KBM-7 (cell line): ENCODE results near the gene TTYH1.
A peak's percentile ranks its signal among the peaks of the same experiment; 100 is the strongest.

Experiments used
- DNase-seq: peaks from one replicate; pipeline ENCODE4 v3.0.0-alpha.2; 2015
- in situ Hi-C: fragments of 300-500 bp; cut with MboI; formaldehyde crosslinking; loops from 2 replicates; pipeline ENCODE4 v1.14.3; 2020; ENCODE audit warnings: low sequenced_read_pairs, low pct_unique_long_range_greater_than_20kb, mixed read lengths

The TTYH1 gene

DNA sequence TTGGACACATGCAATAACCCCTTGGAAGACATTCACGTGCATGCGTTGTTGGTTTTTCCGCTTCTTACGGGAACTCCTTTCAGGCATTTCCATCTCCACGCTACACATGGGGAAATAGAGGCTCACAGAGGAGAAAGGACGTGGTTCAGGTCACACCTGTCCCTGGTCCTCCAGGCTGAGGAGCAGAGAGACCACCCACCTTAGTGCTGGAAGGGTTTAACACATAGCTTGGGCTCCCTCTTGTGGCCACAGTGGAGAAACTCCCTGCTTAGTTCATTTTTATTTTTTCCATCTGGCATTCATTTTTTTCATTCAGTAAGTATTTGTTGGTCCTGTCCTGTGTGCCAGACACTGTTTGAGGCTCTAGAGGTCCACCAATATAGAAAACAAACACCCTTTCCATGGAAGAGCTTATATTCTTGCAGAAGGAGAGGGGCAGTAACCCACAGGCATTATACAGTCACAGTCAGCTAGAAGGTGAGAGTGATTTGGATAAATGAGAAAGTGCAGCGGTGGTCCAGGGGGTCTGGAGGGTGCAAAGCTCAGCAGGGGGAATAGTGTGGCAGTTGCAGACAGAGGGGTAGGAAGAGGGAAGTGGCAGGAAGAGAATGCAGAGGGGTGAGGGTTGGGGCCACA lies 24.2 kb upstream of the TTYH1 start:
- peak; percentile 84 for DNase-seq
- in situ Hi-C loops: no loop called here

DNA sequence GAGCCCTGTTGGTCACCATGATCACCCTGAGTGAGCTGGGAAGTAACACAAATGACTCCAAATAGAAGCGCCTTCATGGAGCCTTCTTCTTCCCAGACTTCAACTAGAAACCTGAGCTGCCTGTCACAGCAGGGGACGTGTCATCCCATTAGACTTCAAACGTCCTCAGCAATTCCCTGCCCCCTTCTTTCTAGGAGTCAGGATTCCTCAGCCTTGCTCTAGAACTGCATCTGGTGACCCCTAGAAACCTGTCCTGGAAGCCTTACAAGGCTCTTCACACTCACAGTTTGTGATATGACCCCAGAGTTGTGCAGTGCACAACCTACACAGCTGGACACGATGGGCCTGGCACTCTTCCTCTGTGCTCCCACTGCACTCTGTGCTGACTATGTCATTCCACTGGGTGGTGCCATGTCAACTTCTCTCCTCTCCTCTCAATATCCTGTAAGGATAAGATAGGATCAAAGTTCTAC lies 23.6 kb upstream of the TTYH1 start:
- DNase-seq: peak; percentile 40
- in situ Hi-C loops: no loop called here

DNA sequence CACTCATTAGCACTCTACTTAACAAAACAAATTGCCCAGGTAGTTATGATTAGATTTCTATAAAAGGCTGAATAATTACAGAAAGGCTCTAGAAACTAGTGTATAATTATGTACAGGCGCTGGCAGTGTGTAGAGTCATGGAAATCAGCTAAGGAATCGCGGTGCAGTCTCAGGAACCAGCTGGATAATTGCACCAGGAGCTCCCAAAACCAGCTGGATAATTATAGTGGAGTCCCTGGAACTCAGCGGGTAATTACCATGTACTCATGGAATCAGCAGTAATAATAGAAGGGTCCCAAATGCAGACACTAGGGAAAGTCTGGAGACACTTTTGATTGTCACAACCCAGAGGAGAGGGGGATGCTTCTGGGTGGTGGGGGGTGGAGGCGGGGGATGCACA lies 23.2 kb upstream of the TTYH1 start:
- DNase-seq: no peak
- in situ Hi-C loops: no loop called here

DNA sequence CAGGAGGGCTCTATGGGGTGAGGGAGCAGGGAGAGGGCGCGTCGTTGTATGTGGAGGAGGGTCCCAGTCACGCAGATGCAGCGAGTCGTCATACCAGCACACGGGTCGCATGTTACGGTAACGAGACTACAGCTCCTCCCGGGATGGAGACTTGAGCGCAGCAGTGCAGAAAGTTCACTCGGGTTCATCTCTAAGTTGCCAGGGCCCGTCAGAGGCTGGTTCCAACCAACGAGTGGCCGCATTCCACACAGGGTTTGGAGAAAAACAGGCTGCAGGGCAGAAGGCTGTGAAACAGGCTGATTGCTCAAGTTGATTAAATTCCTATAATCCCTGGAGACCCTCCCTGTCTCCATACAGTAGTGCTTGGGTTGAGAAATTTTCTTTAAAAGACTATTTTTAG lies 21.9 kb upstream of the TTYH1 start:
- DNase-seq: no peak
- in situ Hi-C loops: no loop called here

DNA sequence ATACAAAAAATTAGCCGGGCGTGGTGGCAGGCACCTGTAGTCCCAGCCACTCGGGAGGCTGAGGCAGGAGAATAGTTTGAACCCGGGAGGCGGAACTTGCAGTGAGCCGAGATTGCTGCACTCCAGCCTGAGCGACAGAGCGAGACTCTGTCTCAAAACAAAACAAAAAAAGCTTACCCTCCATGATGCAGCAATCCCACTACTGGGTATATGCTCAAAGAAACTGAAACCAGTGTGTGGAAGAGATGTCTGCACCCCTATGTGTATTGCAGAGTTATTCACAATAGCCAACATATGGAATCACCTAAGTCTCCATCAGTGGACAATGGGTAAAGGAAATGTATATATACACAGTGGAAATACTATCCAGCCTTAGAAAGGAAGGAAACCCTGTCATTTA lies 19.6 kb upstream of the TTYH1 start:
- DNase-seq: no peak
- in situ Hi-C loops: no loop called here

DNA sequence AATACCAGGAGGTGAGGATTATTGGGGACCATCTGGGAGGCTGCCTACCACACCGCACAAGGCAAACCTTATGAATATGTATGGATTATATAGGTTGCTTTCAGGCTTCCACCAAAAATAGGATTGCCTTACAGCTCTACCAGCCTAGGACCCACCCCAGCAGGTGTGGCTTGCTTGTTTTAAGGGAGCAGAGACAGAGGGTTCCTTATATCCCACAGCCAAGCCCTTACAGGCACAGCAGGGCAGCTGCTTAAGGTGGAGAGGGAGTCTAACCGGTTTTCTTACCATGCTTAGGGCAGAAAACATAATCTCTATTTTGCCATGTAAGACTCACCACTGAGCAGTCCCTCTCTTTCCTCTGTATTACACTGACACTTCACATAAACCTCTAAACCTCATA lies 16.1 kb upstream of the TTYH1 start:
- in situ Hi-C loops: no loop called here
- DNase-seq: no peak

DNA sequence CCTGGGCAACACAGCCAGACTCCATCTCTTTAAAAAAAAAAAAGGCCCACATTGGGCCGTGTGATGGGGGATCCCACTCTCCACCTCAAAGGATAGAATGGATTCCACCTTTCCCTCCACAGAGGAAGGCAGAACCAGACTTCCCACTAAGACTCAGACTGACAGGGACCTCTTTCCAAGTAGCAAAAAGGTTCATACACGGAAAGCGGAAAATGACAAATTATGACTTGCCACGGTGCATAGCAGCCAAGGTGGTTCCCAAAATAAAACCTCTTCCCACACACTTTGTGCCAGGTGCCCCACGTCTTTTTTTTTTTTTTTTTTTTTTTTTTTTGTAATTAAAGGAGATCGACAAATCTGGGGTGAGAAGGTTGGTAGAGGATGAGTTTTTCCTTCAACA lies 14.4 kb upstream of the TTYH1 start:
- DNase-seq: no peak
- in situ Hi-C loops: no loop called here

DNA sequence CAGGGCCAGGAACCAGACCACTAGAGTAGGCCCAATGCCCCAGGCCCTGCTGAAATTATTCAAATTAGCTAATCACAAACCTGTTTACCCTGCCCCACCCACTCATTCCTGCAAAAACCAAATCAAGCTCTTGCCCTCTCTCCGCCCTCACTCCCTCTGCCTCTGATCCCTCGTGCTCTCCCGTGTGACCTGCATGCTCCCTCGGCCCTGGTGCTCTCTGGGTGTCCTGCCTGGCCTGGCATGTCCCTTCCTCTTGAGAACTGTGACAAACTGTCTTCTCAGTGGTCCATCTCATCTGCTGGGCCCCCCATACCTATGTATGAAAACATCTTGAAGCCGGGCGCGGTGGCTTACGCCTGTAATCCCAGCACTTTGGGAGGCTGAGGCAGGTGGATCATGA lies 12.2 kb upstream of the TTYH1 start:
- in situ Hi-C loops: no loop called here
- no peak for DNase-seq

DNA sequence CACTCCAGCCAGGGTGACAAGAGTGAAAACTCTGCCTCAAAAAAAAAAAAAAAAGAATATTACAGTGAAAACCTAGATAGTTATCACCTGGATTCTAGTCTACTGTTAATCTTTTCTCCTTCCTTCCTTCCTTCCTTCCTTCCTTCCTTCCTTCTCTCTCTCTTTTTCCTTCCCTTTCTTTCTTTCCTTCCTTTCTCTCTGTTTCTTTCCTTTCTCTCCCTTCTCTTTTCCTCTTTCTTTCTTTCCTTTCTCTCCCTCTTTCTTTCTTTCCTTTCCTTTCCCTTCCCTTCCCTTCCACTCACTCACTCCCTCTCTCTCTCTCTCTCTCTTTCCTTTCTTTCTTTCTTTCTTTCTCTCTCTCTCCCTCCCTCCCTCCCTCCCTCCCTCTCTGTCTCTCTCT lies 9.6 kb upstream of the TTYH1 start:
- in situ Hi-C loops: no loop called here
- no peak for DNase-seq

DNA sequence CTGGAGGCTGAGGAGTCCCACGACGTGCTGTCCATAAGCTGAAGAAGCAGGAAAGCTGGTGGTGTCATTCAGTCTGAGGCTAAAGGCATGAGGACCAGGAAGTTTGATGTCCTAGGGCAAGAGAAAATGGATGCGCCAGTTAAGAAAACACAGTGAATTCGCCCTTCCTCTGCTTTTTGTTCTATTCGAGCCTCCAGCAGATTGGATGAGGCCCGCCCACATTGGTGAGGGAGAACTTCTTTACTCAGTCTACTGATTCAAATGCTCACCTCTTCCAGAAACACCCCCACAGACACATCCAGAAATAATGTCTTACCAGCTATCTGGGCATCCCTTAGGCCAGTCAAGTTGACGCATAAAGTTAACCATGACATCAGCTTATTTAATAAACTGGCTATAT lies 7.5 kb upstream of the TTYH1 start:
- no peak for DNase-seq
- in situ Hi-C loops: no loop called here

DNA sequence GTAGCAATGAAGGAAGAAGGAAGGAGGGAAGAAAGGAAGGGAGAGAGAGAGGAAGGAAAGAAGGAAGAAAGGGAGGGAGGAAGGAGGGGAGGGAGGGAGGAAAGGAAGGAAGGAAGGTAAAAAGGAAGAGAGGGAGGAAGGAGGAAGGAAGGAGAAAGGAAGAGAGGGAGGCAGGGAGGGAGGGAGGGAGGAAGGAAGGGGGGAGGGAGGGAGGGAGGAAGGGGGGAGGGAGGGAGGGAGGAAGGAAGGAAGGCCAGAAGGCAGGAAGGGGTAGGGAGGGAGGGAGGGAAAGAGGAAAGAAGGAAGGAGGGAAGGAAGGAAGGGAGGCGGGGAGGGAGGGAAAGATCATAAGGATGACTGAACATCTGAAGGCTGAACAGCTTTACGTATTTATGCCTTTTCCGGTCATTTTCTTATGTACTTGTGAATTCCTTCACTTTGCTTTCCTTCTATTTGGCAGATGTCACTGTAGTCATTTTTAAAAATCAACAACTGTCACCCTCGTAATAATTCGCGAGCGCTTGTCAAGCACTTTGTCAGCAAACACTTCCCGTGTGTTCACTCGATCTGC lies 6.7 kb upstream of the TTYH1 start:
- DNase-seq: no peak
- in situ Hi-C loops: no loop called here

DNA sequence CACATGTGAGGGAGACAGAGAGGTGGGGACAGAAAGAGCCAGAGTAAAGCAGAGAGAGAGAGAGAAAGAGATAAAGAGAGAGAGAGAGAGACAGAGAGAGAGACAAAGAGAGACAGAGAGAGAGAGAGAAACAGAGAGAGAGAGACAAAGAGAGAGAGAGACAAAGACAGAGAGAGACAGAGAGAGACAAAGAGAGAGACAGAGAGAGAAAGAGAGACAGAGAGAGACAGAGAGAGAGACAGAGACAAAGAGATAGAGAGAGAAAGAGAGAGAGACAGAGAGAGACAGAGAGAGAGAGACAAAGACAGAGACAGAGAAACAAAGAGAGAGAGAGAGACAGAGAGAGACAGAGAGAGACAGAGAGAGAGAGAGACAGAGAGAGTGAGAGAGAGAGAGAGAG lies 4.2 kb upstream of the TTYH1 start:
- no peak for DNase-seq
- in situ Hi-C loops: no loop called here

DNA sequence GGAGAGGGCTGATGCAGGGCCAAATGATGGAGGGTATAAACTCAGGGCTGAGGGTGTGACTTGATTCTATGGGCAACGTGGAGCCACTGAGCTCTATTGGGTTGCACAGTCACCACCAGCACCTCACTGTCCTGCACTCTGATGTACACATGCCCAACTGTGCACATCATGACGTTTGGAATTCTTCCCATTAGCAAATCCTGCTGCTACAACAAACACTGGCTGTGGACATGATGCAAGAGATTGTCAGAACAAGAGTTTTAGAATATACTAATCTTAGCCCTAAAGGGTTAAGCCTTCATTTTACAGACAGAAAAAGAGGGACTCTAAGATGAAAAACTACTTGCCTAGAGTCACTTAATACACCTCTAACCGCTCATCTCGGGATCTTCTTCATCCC lies 2.4 kb upstream of the TTYH1 start:
- DNase-seq: no peak
- in situ Hi-C loops: no loop called here

DNA sequence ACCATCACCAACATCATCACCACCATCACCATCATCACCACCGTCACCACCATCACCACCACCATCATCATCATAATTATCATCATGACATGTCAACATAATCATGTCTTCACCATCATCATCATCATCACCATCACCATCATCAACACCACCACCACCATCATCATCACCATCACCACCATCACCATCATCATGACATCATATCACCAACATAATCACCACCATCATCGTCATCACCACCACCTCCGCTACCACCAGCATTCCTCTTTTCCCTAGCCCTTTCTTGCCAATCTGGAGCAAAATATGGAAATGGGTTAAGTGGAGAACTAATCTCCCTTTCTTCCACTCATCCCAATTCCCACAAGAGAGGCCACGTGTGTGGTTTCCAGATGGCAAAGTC lies 1.1 kb upstream of the TTYH1 start:
- in situ Hi-C loops: no loop called here
- no peak for DNase-seq

DNA sequence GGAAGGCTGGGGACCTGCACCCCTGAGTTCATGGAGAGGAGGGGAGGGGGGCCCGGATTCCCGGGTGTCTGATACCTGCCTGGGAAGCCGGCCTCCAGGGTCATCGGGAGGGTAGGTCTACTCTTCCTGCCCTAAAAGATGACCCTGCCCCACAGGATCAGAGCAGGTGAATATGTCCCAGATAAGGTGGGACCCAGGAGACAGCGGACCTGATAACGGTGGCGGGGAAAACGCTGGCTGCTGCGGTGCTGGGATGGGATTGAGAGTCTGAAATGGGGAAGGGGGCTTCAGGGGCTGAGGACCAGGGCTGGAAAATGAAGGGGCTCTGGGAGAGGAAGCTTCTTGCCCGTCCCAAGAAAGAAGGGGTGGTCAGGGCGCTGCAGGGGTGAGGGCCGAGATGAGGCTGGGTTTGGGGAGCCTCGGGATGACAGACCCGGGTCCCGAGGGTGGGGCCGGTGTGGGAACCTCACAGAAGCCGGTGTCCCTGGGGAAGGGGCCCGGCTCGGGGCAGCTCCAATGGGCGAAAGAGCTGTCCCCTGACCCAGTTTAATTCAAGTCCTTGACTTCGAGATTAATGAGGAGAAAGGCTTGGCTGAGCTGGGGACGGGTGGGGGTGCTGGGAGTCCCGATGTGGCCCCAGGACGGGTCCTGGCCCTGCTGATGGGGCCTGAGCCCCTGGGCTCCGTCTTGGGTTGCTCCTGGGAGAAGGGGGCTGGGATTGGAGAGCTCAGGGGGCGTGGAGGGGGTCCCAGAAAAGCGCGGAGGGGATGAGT lies 823 bp downstream of the TTYH1 start:
- in situ Hi-C loops: no loop called here
- DNase-seq: no peak

DNA sequence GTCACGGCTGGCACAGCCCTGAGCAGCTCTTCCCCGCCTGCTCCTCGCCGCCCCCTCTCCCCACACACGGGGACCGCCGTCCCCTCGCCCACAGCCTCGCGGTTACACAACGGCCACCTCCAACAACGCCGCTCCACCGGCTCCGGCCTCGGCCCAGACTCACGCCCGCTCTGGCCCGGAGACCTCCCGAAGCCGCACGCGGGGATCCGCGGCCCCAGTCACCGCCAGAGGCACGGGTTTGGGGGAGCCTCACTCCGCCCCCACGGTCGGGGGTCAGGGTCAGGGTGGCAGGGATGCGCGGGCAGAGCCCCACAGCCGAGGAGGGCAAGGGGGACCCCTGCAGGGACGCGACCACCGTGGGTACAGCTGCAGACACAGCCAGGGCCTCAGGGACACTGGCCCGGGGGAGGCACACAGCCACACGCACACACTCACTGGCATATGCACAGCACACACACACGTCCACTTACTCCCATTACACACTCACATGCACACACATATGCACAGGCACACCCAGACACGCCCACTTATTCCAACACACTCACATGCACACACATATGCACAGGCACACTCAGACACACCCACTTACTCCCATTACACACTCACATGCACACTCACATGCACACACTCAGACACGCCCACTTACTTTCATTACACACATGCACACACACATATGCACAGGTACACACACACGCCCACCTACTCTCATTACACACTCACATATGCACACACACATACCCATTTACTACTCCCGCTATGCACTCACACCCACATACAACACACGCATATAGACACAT lies 1.6 kb downstream of the TTYH1 start:
- DNase-seq: no peak
- in situ Hi-C loops: no loop called here

DNA sequence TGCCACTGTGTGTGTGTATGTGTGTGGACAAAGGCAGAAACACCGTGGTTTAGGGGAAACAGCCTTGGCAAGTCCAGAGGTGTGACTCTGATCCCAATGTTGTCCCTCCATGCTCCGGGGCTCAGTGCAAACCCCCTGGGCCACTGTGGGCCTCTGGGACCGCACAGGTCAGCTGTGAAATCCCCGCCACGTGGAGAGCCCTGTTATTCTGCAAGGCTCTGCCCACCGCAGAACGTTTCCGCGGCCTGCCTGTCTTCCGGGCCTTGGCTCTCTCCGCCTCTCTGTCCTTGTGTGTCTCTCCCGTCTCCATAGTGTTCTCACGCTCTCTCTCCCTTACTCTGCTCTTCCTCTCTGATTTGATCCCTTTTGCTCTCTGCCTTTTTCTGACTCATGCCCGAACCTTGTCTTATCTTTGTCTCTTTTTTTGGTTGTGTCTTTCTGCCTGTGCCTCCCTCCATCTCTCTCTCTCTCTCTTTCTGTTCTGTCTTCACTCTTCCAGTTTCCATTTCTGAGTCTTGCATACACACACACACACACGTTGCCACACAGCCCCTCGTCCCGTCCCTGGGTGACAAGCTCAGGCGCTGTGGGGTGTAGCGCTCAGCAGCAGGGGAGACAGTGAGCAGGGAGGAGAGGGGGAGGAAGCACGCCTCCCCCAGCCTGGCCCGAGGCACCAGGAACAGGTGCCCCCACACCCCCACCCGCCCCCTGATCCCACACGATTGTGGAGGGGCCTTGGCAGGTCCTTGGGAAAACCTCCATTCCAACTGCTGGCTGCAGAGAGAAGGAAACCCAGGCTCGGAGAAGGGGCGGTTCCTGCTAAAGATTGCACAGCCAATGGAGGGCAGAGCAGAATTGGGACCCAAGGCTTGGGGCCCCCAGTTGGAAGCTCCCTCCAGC lies 3.0 kb downstream of the TTYH1 start:
- peak; percentile 86 for DNase-seq
- in situ Hi-C loops: no loop called here

DNA sequence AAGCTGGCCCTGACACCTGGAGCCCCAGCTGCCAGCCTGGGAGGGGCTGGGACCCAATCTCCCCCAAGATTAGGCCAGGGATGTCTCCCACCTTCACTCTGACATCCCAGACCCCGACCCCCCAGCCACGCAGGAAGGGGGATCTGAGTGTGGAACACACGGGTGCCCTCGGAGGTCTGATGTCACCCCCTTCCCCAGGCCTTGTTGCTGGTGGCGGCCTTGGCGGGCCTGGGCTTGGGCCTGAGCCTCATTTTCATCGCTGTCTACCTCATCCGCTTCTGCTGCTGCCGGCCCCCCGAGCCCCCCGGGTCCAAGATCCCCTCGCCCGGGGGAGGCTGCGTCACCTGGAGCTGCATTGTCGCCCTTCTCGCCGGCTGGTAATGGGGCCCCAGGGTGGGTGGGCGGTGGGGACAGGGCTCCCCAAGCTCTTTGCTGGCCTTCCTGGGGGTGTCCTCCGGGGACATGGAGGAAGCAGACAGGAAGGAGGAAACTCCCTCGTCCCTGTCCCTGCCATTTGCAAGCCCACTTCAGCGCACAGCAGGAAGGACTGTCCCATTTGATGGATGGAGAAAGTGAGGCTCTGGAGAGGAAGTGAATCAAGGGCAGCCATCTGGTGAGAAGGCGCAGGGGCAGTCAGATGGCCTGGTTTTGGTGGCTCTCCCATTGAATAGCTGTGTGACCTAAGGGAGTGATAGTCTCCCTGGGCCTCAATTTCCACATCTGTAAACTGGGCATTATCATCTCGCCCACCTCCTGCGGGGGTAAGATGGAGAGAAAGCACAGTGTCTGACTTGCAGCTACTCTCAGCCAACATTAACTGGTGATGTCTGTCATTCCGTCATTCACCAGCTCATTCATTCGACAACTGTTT lies 3.9 kb downstream of the TTYH1 start:
- in situ Hi-C loops: no loop called here
- DNase-seq: no peak
